ENCODE data around the gene PXK.
"Not testable (repeated sequence)": the region's sequence is repeated elsewhere in the genome, so short reads cannot be mapped to it uniquely, and the experiment has no call there.

PXK gene

GRCh38 chr3:58418227-58418626, 85.5 kb downstream of the PXK start:
- Histone ChIP-seq H3K9me3 (ENCODE audit: control insufficient read depth, insufficient read depth, low read length) (no peaks in the 10 kb centered on the region), H3K4me1 (ENCODE audit: insufficient read depth, low read length) (peaks cover 7% of the 10 kb centered on the region), H3K36me3 (ENCODE audit: insufficient read depth, low read length) (no peaks in the 10 kb centered on the region), H3K9ac (ENCODE audit: low read depth, low read length) (no peak overlapping the region)

GRCh38 chr3:58419780-58420507, 87.3 kb downstream of the PXK start:
- peaks cover 7% of the 10 kb centered on the region for H3K4me1 ChIP-seq (ENCODE audit: insufficient read depth, low read length)
- no peak overlapping the region for H3K9ac ChIP-seq (ENCODE audit: low read depth, low read length)
- no peaks in the 10 kb centered on the region for H3K9me3 ChIP-seq (ENCODE audit: control insufficient read depth, insufficient read depth, low read length)
- H3K36me3 ChIP-seq (ENCODE audit: insufficient read depth, low read length), result 0 out of 2 replicates have a peak, but pooled peaks cover 2% of the 10 kb centered on the region

GRCh38 chr3:58421004-58421403, 88.3 kb downstream of the PXK start:
- Histone ChIP-seq H3K4me1 (ENCODE audit: insufficient read depth, low read length) (peaks cover 5% of the 10 kb centered on the region), H3K36me3 (ENCODE audit: insufficient read depth, low read length) (peaks cover 2% of the 10 kb centered on the region; the same call in 1 of the 2 replicates), H3K9me3 (ENCODE audit: control insufficient read depth, insufficient read depth, low read length) (no peaks in the 10 kb centered on the region), H3K9ac (ENCODE audit: low read depth, low read length) (no peak overlapping the region)

GRCh38 chr3:58422756-58423325, 90.1 kb downstream of the PXK start:
- H3K9ac ChIP-seq (ENCODE audit: low read depth, low read length), result no peak overlapping the region
- H3K9me3 ChIP-seq (ENCODE audit: control insufficient read depth, insufficient read depth, low read length), result no peaks in the 10 kb centered on the region
- no peaks in the 10 kb centered on the region for H3K4me1 ChIP-seq (ENCODE audit: insufficient read depth, low read length)
- H3K36me3 ChIP-seq (ENCODE audit: insufficient read depth, low read length), result peaks cover 7% of the 10 kb centered on the region; the same call in 1 of the 2 replicates

- Histone ChIP-seq H3K4me1 (ENCODE audit: insufficient read depth, low read length) (no peaks in the 10 kb centered on the region), H3K9me3 (ENCODE audit: control insufficient read depth, insufficient read depth, low read length) (no peaks in the 10 kb centered on the region), H3K36me3 (ENCODE audit: insufficient read depth, low read length) (peaks cover 19% of the 10 kb centered on the region), H3K9ac (ENCODE audit: low read depth, low read length) (no peak overlapping the region)
Measured at GRCh38 chr3:58424613-58425012, 91.9 kb downstream of the PXK start.

GRCh38 chr3:58425782-58426181, 93.1 kb downstream of the PXK start:
- Histone ChIP-seq H3K4me1 (ENCODE audit: insufficient read depth, low read length) (no peaks in the 10 kb centered on the region), H3K9me3 (ENCODE audit: control insufficient read depth, insufficient read depth, low read length) (no peaks in the 10 kb centered on the region), H3K36me3 (ENCODE audit: insufficient read depth, low read length) (peaks cover 30% of the 10 kb centered on the region), H3K9ac (ENCODE audit: low read depth, low read length) (no peak overlapping the region)

GRCh38 chr3:58427661-58428361, 95.1 kb downstream of the PXK start:
- H3K4me1 ChIP-seq (ENCODE audit: insufficient read depth, low read length), result no peaks in the 10 kb centered on the region
- no peak overlapping the region for H3K9ac ChIP-seq (ENCODE audit: low read depth, low read length)
- H3K9me3 ChIP-seq (ENCODE audit: control insufficient read depth, insufficient read depth, low read length), result no peaks in the 10 kb centered on the region
- peaks cover 40% of the 10 kb centered on the region for H3K36me3 ChIP-seq (ENCODE audit: insufficient read depth, low read length)

- H3K36me3 ChIP-seq (ENCODE audit: insufficient read depth, low read length), result peaks cover 40% of the 10 kb centered on the region
- peaks cover 4% of the 10 kb centered on the region for H3K4me1 ChIP-seq (ENCODE audit: insufficient read depth, low read length)
- no peak overlapping the region for H3K9ac ChIP-seq (ENCODE audit: low read depth, low read length)
- no peaks in the 10 kb centered on the region for H3K9me3 ChIP-seq (ENCODE audit: control insufficient read depth, insufficient read depth, low read length)
Measured at GRCh38 chr3:58429657-58430056, 97.0 kb downstream of the PXK start.

GRCh38 chr3:58432905-58433304, 100.2 kb downstream of the PXK start:
- Histone ChIP-seq H3K4me1 (ENCODE audit: insufficient read depth, low read length) (peaks cover 22% of the 10 kb centered on the region), H3K9me3 (ENCODE audit: control insufficient read depth, insufficient read depth, low read length) (no peaks in the 10 kb centered on the region), H3K9ac (ENCODE audit: low read depth, low read length) (peak overlapping the region; percentile 92), H3K36me3 (ENCODE audit: insufficient read depth, low read length) (peaks cover 32% of the 10 kb centered on the region)

- Histone ChIP-seq H3K36me3 (ENCODE audit: insufficient read depth, low read length) (peaks cover 28% of the 10 kb centered on the region), H3K9ac (ENCODE audit: low read depth, low read length) (peak within 1 kb of the TSS; percentile 92), H3K9me3 (ENCODE audit: control insufficient read depth, insufficient read depth, low read length) (no peaks in the 10 kb centered on the region), H3K4me1 (ENCODE audit: insufficient read depth, low read length) (peaks cover 22% of the 10 kb centered on the region)
Measured at GRCh38 chr3:58433400-58434167, 100.9 kb downstream of the PXK start, which contains the start of gene PDHB. PDHB (minus strand) TSS chr3:58433832; CDS start chr3:58433809, 23 bp downstream.

GRCh38 chr3:58434168-58434504, 101.4 kb downstream of the PXK start:
- Histone ChIP-seq H3K9ac (ENCODE audit: low read depth, low read length) (peak overlapping the region; percentile 47), H3K4me1 (ENCODE audit: insufficient read depth, low read length) (peaks cover 22% of the 10 kb centered on the region), H3K9me3 (ENCODE audit: control insufficient read depth, insufficient read depth, low read length) (no peaks in the 10 kb centered on the region), H3K36me3 (ENCODE audit: insufficient read depth, low read length) (peaks cover 25% of the 10 kb centered on the region)

- H3K9me3 ChIP-seq (ENCODE audit: control insufficient read depth, insufficient read depth, low read length), result no peaks in the 10 kb centered on the region
- peak overlapping the region; percentile 47 for H3K9ac ChIP-seq (ENCODE audit: low read depth, low read length)
- H3K4me1 ChIP-seq (ENCODE audit: insufficient read depth, low read length), result peaks cover 22% of the 10 kb centered on the region
- H3K36me3 ChIP-seq (ENCODE audit: insufficient read depth, low read length), result peaks cover 22% of the 10 kb centered on the region
Measured at GRCh38 chr3:58434511-58434910, 101.8 kb downstream of the PXK start.

- peak overlapping the region; percentile 47; the same call in 1 of the 2 replicates for H3K9ac ChIP-seq (ENCODE audit: low read depth, low read length)
- peaks cover 22% of the 10 kb centered on the region for H3K4me1 ChIP-seq (ENCODE audit: insufficient read depth, low read length)
Measured at GRCh38 chr3:58434990-58435389, 102.3 kb downstream of the PXK start.

GRCh38 chr3:58437276-58437675, 104.6 kb downstream of the PXK start:
- H3K9ac ChIP-seq (ENCODE audit: low read depth, low read length); H3K36me3 ChIP-seq (ENCODE audit: insufficient read depth, low read length); H3K9me3 ChIP-seq (ENCODE audit: control insufficient read depth, insufficient read depth, low read length): not testable (repeated sequence)
- H3K4me1 ChIP-seq (ENCODE audit: insufficient read depth, low read length), result peaks cover 40% of the 10 kb centered on the region

More at GRCh38 chr3:58434990-58435389, 102.3 kb downstream of the PXK start:
- H3K36me3 ChIP-seq (ENCODE audit: insufficient read depth, low read length), result peaks cover 17% of the 10 kb centered on the region
- H3K9me3 ChIP-seq (ENCODE audit: control insufficient read depth, insufficient read depth, low read length), result no peaks in the 10 kb centered on the region
